SH-SY5Y (cell line): Measurements from ENCODE around the gene PREX1.

Experiments
- GATA2 ChIP-seq: IDR thresholded peaks from 2 replicates; pipeline ENCODE4 v1.6.1; 2011; ENCODE audit warnings: mild to moderate bottlenecking, low read depth, low read length
- GATA3 ChIP-seq: IDR thresholded peaks from 2 replicates; pipeline ENCODE4 v1.6.1; 2011; ENCODE audit warnings: low read depth, mild to moderate bottlenecking, low read length, moderate library complexity

Gene PREX1

GRCh38 chr20:48706710-48707365 is 121.0 kb downstream of the PREX1 start:
- TF ChIP-seq GATA3 (no peak), GATA2 (no peak)

- TF ChIP-seq GATA2 (no peak), GATA3 (no peak)
Observed at GRCh38 chr20:48706116-48706656, 121.6 kb downstream of the PREX1 start.

GRCh38 chr20:48705240-48706115 is 122.3 kb downstream of the PREX1 start:
- TF ChIP-seq GATA2, result peak; percentile 58
- no peak for TF ChIP-seq GATA3

GRCh38 chr20:48704761-48705160 is 123.0 kb downstream of the PREX1 start:
- TF ChIP-seq GATA3, result no peak
- no peak for TF ChIP-seq GATA2

GRCh38 chr20:48703511-48704219 is 124.1 kb downstream of the PREX1 start:
- TF ChIP-seq GATA2 (no peak), GATA3 (no peak)

GRCh38 chr20:48703107-48703506 is 124.7 kb downstream of the PREX1 start:
- TF ChIP-seq GATA3 (no peak), GATA2 (peak; percentile 76)

- TF ChIP-seq GATA2 (no peak), GATA3 (no peak)
Observed at GRCh38 chr20:48702455-48702913, 125.3 kb downstream of the PREX1 start.

GRCh38 chr20:48701702-48702101 is 126.1 kb downstream of the PREX1 start:
- TF ChIP-seq GATA3 (no peak), GATA2 (no peak)

- TF ChIP-seq GATA2, result no peak
- TF ChIP-seq GATA3, result no peak
Observed at GRCh38 chr20:48698507-48699267, 129.1 kb downstream of the PREX1 start.

GRCh38 chr20:48697845-48698491 is 129.8 kb downstream of the PREX1 start:
- TF ChIP-seq GATA2, result no peak
- TF ChIP-seq GATA3, result no peak

- TF ChIP-seq GATA2, result no peak
- TF ChIP-seq GATA3, result no peak
Observed at GRCh38 chr20:48696671-48697070, 131.1 kb downstream of the PREX1 start.

GRCh38 chr20:48695738-48696137 is 132.1 kb downstream of the PREX1 start:
- TF ChIP-seq GATA3, result no peak
- no peak for TF ChIP-seq GATA2

- peak; percentile 20; the same call in 1 of the 2 replicates for TF ChIP-seq GATA2
- TF ChIP-seq GATA3, result no peak
Observed at GRCh38 chr20:48695255-48695654, 132.5 kb downstream of the PREX1 start.
